ENCODE measurements around the gene P2RY12.

Gene P2RY12

DNA sequence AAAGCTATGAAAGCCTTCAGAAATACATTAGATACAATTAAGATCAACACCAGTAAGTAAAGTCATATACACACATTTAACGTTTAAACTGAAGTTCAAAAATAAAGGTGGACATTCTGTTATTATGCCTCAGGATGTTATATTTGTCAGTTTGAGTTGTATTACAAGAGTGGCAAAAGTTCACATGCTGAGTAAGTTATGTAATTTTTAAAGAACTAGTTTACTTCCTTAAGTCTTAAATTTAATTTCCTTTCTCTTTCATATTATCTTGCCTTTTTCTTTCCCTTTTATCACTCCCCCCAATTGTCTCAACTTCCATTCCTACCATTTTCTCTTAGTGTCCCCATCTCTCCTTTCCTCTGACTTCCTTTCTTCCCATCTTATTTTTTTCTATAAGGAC lies 63.0 kb downstream of the P2RY12 start:
- H3K27me3 ChIP-seq (ENCODE audit: insufficient read depth, poor library complexity, severe bottlenecking), result no peaks in the 10 kb centered on the region
- TF ChIP-seq, protein P1, sequence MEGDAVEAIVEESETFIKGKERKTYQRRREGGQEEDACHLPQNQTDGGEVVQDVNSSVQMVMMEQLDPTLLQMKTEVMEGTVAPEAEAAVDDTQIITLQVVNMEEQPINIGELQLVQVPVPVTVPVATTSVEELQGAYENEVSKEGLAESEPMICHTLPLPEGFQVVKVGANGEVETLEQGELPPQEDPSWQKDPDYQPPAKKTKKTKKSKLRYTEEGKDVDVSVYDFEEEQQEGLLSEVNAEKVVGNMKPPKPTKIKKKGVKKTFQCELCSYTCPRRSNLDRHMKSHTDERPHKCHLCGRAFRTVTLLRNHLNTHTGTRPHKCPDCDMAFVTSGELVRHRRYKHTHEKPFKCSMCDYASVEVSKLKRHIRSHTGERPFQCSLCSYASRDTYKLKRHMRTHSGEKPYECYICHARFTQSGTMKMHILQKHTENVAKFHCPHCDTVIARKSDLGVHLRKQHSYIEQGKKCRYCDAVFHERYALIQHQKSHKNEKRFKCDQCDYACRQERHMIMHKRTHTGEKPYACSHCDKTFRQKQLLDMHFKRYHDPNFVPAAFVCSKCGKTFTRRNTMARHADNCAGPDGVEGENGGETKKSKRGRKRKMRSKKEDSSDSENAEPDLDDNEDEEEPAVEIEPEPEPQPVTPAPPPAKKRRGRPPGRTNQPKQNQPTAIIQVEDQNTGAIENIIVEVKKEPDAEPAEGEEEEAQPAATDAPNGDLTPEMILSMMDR (IDR thresholded peaks at IDR 0.05; ENCODE audit: poor library complexity, severe bottlenecking), result no peak
- no peak for ATAC-seq (ENCODE audit: low read depth)
- no peaks in the 10 kb centered on the region for H3K9me3 ChIP-seq (ENCODE audit: severe bottlenecking)
- peaks cover 54% of the 10 kb centered on the region for H3K4me1 ChIP-seq (ENCODE audit: insufficient read depth, poor library complexity, severe bottlenecking)
- DNase-seq (ENCODE audit: low spot score), result no peak
- H3K36me3 ChIP-seq (ENCODE audit: low read depth), result no peaks in the 10 kb centered on the region
- peak overlapping the region; percentile 99 for H3K27ac ChIP-seq (ENCODE audit: poor library complexity, severe bottlenecking)
- no peak overlapping the region for H3K4me3 ChIP-seq (ENCODE audit: severe bottlenecking)

DNA sequence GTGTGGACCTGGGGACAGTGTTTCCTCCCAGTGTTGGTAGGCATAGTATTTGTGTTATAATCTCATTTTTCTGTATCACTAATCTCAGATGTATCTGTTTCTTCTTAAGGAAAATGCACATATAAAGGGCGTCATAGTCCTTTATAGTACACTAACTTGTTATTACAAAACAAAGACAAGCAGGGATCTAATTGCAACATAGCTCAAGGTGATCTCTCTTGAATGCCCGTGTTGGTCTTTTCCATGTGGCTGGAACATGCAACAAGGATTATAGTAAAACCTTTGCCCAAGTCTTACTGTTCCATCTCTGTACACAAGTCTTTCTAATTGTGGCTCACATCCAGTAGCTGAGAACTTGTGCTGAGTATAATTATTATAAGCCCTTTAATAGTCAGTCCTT lies 64.4 kb downstream of the P2RY12 start:
- Histone ChIP-seq H3K4me3 (ENCODE audit: severe bottlenecking) (peak overlapping the region; percentile 12), H3K27me3 (ENCODE audit: insufficient read depth, poor library complexity, severe bottlenecking) (no peaks in the 10 kb centered on the region), H3K9me3 (ENCODE audit: severe bottlenecking) (no peaks in the 10 kb centered on the region), H3K36me3 (ENCODE audit: low read depth) (peaks cover 7% of the 10 kb centered on the region), H3K4me1 (ENCODE audit: insufficient read depth, poor library complexity, severe bottlenecking) (peaks cover 54% of the 10 kb centered on the region), H3K27ac (ENCODE audit: poor library complexity, severe bottlenecking) (peak overlapping the region; percentile 99)
- 0 out of 3 replicates have a peak, but pooled peaks have one; percentile 8 for ATAC-seq (ENCODE audit: low read depth)
- DNase-seq (ENCODE audit: low spot score), result no peak
- TF ChIP-seq, protein P1 (IDR thresholded peaks at IDR 0.05; ENCODE audit: poor library complexity, severe bottlenecking), result no peak

DNA sequence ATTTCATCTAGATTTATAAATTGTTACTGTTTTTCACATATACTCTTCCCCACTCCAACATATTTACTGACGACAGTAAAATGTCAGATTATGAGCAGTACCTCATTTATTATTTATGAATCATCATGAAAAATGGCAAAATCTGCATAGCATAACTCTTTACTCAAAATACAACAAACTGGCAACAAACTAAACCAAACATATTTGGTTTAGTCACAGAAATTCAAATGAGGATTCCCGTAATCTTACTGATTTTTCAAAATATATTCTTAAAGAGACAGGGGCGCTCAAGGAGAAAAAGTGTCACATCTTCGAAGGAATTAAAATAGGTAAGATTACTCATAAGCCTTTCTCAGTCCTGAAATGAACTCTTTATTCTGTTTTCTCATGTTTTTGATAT lies 64.9 kb downstream of the P2RY12 start:
- no peak for DNase-seq (ENCODE audit: low spot score)
- Histone ChIP-seq H3K4me3 (ENCODE audit: severe bottlenecking) (peak overlapping the region; percentile 12), H3K27ac (ENCODE audit: poor library complexity, severe bottlenecking) (peak overlapping the region; percentile 99)

DNA sequence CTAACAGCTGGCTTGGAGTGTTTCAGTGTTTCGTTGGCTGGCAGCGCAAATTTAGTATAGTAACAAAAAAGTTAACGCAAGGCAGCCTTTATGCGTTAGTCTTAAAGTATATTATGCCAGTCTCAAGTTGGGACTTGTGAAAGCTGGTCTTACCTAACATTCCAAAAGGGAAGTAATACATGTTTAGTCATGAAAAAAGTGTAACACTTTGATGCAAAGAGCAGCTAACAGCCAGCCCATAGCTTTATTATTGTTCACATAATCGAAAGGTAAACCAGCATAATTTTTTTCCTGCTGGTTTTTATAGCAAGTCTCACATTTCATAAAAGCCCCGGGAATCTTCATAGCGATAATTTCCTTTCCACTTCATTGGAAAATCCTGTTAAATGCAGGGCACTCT lies 65.6 kb downstream of the P2RY12 start:
- peaks cover 47% of the 10 kb centered on the region for H3K4me1 ChIP-seq (ENCODE audit: insufficient read depth, poor library complexity, severe bottlenecking)
- ATAC-seq (ENCODE audit: low read depth) (peak; percentile 50), DNase-seq (ENCODE audit: low spot score) (no peak)
- H3K27ac ChIP-seq (ENCODE audit: poor library complexity, severe bottlenecking), result peak overlapping the region; percentile 99
- TF ChIP-seq, protein P1 (IDR thresholded peaks at IDR 0.05; ENCODE audit: poor library complexity, severe bottlenecking), result no peak
- H3K36me3 ChIP-seq (ENCODE audit: low read depth), result peaks cover 17% of the 10 kb centered on the region
- H3K9me3 ChIP-seq (ENCODE audit: severe bottlenecking), result no peaks in the 10 kb centered on the region
- H3K27me3 ChIP-seq (ENCODE audit: insufficient read depth, poor library complexity, severe bottlenecking), result no peaks in the 10 kb centered on the region
- H3K4me3 ChIP-seq (ENCODE audit: severe bottlenecking), result peak overlapping the region; percentile 12

More for the DNA sequence above, 64.9 kb downstream of the P2RY12 start:
- Histone ChIP-seq H3K27me3 (ENCODE audit: insufficient read depth, poor library complexity, severe bottlenecking) (no peaks in the 10 kb centered on the region), H3K36me3 (ENCODE audit: low read depth) (peaks cover 12% of the 10 kb centered on the region), H3K9me3 (ENCODE audit: severe bottlenecking) (no peaks in the 10 kb centered on the region), H3K4me1 (ENCODE audit: insufficient read depth, poor library complexity, severe bottlenecking) (peaks cover 51% of the 10 kb centered on the region)
- ATAC-seq (ENCODE audit: low read depth), result peak; percentile 22
- TF ChIP-seq, protein P1 (IDR thresholded peaks at IDR 0.05; ENCODE audit: poor library complexity, severe bottlenecking), result no peak

DNA sequence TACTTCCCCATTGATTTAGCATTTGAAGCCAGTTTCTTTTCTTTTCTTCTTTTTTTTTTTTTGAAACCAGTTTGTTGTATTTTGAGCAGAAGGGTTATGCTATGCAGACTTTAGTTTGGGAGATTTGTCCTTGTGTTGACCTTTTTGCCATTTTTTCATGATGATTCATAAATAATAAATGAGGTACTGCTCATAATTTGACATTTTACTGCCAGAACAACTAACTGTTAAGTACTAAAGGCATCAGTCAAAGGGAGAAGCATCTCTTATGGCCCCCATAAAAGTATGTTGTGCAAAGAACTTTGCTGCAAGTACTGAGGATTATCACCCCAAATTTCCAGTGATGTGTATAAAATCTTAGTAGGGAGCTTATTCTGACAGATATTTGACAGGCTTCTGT lies 66.2 kb downstream of the P2RY12 start:
- ATAC-seq (ENCODE audit: low read depth) (no peak), DNase-seq (ENCODE audit: low spot score) (no peak)
- no peak overlapping the region for H3K4me3 ChIP-seq (ENCODE audit: severe bottlenecking)
- peaks cover 23% of the 10 kb centered on the region for H3K36me3 ChIP-seq (ENCODE audit: low read depth)
- no peaks in the 10 kb centered on the region for H3K9me3 ChIP-seq (ENCODE audit: severe bottlenecking)
- H3K27me3 ChIP-seq (ENCODE audit: insufficient read depth, poor library complexity, severe bottlenecking), result no peaks in the 10 kb centered on the region
- H3K27ac ChIP-seq (ENCODE audit: poor library complexity, severe bottlenecking), result peak overlapping the region; percentile 99
- TF ChIP-seq, protein P1 (IDR thresholded peaks at IDR 0.05; ENCODE audit: poor library complexity, severe bottlenecking), result no peak
- H3K4me1 ChIP-seq (ENCODE audit: insufficient read depth, poor library complexity, severe bottlenecking), result peaks cover 51% of the 10 kb centered on the region
